ENCODE measurements around the gene TTLL11.

TTLL11 gene

DNA sequence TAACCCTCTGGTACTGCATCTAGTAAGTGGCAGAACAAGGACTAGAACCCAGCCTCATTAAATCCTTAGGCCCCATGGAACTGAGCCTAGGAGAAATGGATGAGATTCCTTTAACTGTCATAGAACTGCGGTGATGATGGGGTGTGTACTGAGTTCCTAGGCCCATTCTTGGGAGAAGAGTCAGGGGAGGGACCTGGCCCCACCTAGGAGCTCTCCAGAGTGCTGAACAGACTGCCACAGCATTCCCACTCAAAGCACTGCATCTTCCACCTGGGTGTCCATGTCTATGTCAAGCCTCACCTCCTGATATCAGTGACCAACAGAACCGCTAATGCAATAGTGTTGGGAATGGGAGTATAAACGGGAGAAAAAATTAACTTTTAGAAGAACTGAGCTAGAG lies 36.6 kb downstream of the TTLL11 start:
- ATAC-seq = 0 out of 3 replicates have a peak, but pooled peaks have one; percentile 8
- TF ChIP-seq RARB (CRISPR knock-in tag; IDR thresholded peaks at IDR 0.05) = no peak
- TF ChIP-seq, protein P1, sequence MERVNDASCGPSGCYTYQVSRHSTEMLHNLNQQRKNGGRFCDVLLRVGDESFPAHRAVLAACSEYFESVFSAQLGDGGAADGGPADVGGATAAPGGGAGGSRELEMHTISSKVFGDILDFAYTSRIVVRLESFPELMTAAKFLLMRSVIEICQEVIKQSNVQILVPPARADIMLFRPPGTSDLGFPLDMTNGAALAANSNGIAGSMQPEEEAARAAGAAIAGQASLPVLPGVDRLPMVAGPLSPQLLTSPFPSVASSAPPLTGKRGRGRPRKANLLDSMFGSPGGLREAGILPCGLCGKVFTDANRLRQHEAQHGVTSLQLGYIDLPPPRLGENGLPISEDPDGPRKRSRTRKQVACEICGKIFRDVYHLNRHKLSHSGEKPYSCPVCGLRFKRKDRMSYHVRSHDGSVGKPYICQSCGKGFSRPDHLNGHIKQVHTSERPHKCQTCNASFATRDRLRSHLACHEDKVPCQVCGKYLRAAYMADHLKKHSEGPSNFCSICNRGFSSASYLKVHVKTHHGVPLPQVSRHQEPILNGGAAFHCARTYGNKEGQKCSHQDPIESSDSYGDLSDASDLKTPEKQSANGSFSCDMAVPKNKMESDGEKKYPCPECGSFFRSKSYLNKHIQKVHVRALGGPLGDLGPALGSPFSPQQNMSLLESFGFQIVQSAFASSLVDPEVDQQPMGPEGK (CRISPR knock-in tag; IDR thresholded peaks at IDR 0.05; ENCODE audit: borderline replicate concordance) = no peak
- no peak for TF ChIP-seq TOX (CRISPR knock-in tag; IDR thresholded peaks at IDR 0.05; ENCODE audit: borderline replicate concordance)
- TF ChIP-seq, protein P2, sequence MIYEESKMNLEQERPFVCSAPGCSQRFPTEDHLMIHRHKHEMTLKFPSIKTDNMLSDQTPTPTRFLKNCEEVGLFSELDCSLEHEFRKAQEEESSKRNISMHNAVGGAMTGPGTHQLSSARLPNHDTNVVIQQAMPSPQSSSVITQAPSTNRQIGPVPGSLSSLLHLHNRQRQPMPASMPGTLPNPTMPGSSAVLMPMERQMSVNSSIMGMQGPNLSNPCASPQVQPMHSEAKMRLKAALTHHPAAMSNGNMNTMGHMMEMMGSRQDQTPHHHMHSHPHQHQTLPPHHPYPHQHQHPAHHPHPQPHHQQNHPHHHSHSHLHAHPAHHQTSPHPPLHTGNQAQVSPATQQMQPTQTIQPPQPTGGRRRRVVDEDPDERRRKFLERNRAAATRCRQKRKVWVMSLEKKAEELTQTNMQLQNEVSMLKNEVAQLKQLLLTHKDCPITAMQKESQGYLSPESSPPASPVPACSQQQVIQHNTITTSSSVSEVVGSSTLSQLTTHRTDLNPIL (CRISPR knock-in tag; IDR thresholded peaks at IDR 0.05; ENCODE audit: low read depth) = no peak
- TF ChIP-seq ZC3H10 (CRISPR knock-in tag; IDR thresholded peaks at IDR 0.05) = no peak
- no peak for TF ChIP-seq PPARA (CRISPR knock-in tag; IDR thresholded peaks at IDR 0.05; ENCODE audit: borderline replicate concordance)
- TF ChIP-seq, protein P3, sequence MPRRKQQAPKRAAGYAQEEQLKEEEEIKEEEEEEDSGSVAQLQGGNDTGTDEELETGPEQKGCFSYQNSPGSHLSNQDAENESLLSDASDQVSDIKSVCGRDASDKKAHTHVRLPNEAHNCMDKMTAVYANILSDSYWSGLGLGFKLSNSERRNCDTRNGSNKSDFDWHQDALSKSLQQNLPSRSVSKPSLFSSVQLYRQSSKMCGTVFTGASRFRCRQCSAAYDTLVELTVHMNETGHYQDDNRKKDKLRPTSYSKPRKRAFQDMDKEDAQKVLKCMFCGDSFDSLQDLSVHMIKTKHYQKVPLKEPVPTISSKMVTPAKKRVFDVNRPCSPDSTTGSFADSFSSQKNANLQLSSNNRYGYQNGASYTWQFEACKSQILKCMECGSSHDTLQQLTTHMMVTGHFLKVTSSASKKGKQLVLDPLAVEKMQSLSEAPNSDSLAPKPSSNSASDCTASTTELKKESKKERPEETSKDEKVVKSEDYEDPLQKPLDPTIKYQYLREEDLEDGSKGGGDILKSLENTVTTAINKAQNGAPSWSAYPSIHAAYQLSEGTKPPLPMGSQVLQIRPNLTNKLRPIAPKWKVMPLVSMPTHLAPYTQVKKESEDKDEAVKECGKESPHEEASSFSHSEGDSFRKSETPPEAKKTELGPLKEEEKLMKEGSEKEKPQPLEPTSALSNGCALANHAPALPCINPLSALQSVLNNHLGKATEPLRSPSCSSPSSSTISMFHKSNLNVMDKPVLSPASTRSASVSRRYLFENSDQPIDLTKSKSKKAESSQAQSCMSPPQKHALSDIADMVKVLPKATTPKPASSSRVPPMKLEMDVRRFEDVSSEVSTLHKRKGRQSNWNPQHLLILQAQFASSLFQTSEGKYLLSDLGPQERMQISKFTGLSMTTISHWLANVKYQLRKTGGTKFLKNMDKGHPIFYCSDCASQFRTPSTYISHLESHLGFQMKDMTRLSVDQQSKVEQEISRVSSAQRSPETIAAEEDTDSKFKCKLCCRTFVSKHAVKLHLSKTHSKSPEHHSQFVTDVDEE (CRISPR knock-in tag; IDR thresholded peaks at IDR 0.05) = no peak
- no peak for TF ChIP-seq SNAI2 (CRISPR knock-in tag; IDR thresholded peaks at IDR 0.05)
- no peak for TF ChIP-seq TCF4 (CRISPR knock-in tag; IDR thresholded peaks at IDR 0.05; ENCODE audit: borderline replicate concordance)
- TF ChIP-seq ESRRG (CRISPR knock-in tag; IDR thresholded peaks at IDR 0.05) = no peak
- TF ChIP-seq, protein P4, sequence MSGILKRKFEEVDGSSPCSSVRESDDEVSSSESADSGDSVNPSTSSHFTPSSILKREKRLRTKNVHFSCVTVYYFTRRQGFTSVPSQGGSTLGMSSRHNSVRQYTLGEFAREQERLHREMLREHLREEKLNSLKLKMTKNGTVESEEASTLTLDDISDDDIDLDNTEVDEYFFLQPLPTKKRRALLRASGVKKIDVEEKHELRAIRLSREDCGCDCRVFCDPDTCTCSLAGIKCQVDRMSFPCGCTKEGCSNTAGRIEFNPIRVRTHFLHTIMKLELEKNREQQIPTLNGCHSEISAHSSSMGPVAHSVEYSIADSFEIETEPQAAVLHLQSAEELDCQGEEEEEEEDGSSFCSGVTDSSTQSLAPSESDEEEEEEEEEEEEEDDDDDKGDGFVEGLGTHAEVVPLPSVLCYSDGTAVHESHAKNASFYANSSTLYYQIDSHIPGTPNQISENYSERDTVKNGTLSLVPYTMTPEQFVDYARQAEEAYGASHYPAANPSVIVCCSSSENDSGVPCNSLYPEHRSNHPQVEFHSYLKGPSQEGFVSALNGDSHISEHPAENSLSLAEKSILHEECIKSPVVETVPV (CRISPR knock-in tag; IDR thresholded peaks at IDR 0.05) = no peak

DNA sequence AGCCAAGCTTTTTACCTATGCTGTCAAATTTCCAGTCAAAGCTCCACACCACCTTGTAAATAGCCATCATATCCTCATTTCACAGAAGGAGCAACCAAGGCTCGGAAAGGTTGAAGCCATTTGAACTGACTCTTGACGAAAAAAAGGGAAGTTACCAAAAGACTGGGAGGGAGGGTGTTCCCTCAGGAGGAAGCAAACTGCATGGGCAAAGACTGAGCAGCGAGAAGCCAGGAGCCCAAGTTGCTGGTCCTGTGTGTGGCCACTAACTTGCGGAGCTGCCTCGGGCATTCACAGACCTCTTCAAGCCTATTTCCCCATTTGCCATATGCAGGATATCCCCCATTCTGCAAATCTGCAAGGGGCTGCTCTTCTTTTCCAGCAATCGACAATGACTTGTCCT lies 37.4 kb downstream of the TTLL11 start:
- TF ChIP-seq SNAI2 (CRISPR knock-in tag; IDR thresholded peaks at IDR 0.05) (no peak), BACH2 (CRISPR knock-in tag; IDR thresholded peaks at IDR 0.05; ENCODE audit: borderline replicate concordance) (no peak)
- no peak for ATAC-seq

DNA sequence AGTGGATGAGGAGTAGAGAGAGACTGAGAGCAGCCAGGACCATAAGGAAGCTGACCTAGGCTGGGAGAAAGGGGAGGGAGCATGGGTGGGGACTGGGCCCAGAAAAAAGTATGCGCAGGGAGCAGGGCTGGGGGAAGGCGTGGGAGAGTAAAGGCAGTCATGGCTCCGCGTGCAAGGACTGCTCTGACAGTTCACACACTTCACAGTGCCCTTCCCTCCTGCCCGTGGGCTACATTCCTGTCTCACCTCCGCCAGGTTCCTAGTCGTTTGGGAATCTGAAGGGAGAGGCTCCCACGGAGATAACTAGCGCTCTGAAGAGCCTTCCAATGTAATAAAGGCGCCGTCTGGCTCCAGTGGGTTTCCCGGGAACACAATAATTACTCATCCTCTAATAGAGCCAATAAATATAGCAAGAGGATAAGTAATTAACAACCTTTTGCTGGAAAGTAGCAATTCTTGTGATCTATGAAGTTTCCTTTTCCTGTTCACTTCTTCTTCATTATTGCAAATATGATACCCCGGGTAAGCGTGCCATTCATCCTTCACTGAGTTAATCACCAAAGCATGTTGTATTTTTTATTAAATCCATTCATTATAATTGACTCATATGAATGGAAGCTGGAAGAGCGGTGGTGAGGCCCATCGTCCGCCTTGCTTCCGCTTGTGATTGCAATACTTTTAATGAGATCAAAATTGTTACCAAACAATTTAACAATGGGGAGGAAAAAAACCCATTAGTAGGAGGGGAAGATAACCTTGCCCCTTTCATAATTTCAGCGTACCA lies 39.3 kb downstream of the TTLL11 start:
- ATAC-seq = peak; percentile 83
- no peak for TF ChIP-seq ZFP3 (CRISPR knock-in tag; IDR thresholded peaks at IDR 0.05)
- TF ChIP-seq, protein P5, sequence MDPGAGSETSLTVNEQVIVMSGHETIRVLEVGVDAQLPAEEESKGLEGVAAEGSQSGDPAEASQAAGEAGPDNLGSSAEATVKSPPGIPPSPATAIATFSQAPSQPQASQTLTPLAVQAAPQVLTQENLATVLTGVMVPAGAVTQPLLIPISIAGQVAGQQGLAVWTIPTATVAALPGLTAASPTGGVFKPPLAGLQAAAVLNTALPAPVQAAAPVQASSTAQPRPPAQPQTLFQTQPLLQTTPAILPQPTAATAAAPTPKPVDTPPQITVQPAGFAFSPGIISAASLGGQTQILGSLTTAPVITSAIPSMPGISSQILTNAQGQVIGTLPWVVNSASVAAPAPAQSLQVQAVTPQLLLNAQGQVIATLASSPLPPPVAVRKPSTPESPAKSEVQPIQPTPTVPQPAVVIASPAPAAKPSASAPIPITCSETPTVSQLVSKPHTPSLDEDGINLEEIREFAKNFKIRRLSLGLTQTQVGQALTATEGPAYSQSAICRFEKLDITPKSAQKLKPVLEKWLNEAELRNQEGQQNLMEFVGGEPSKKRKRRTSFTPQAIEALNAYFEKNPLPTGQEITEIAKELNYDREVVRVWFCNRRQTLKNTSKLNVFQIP (CRISPR knock-in tag; IDR thresholded peaks at IDR 0.05; ENCODE audit: borderline replicate concordance, low read depth) = 0 out of 2 replicates have a peak, but pooled peaks have one; percentile 16
- TF ChIP-seq ZC3H10 (CRISPR knock-in tag; IDR thresholded peaks at IDR 0.05) = 0 out of 2 replicates have a peak, but pooled peaks have one; percentile 16
- TF ChIP-seq ISL1 (CRISPR knock-in tag; IDR thresholded peaks at IDR 0.05) = peak; percentile 57

DNA sequence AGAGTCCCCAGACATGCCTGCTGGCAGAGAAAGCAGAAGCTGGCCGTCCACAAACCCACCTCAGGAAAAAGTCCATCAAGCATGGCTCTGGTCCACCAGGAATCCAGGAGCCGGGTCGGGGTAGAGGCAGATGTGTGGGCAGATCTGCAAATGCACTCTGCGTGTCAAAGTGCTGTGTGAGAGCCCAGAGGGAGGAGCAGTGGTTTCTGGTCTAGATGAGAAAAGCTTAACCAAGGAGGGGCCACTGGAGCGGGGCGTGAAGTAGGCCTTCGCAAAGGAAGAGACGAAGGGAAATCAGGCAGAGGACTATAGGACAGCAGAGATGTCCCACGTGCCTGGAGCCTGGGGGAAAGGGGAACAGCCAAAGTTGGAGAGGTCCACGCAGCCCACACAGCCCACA lies 40.0 kb downstream of the TTLL11 start:
- no peak for TF ChIP-seq SNAI2 (CRISPR knock-in tag; IDR thresholded peaks at IDR 0.05)
- TF ChIP-seq, protein P4 (CRISPR knock-in tag; IDR thresholded peaks at IDR 0.05) = no peak
- TF ChIP-seq, protein P1 (CRISPR knock-in tag; IDR thresholded peaks at IDR 0.05; ENCODE audit: borderline replicate concordance) = no peak
- TF ChIP-seq, protein P3 (CRISPR knock-in tag; IDR thresholded peaks at IDR 0.05) = no peak
- no peak for TF ChIP-seq ARNTL (CRISPR knock-in tag; IDR thresholded peaks at IDR 0.05; ENCODE audit: borderline replicate concordance, low read depth)
- ATAC-seq = no peak; the same call in 2 of the 3 replicates

Measured in SK-N-SH treated with all-trans-retinoic acid at 6 μM for 48 hours (cell line).